CD4-positive, alpha-beta T cell treated with Interleukin-17A for 1 hour (primary cell): ENCODE data around the gene ZCCHC8.

ENCODE experiments used
- DNase-seq: peaks from one replicate; pipeline ENCODE4 v3.0.0-alpha.2; 2020

ZCCHC8 gene

GRCh38 chr12:122422730-122423257 is 77.9 kb downstream of the ZCCHC8 start:
- DNase-seq = no peak

- DNase-seq = peak; percentile 67
Observed at GRCh38 chr12:122421821-122422729, 78.7 kb downstream of the ZCCHC8 start, which contains the start of gene CLIP1. TSS of gene CLIP1 (minus strand) at chr12:122422669. CDS start at chr12:122380452, 42,217 bp downstream.
